Endothelial cell of umbilical vein (primary cell): ENCODE measurements around the gene MTO1.

Source experiments
- TF ChIP-seq, protein P1 (sequence below): IDR thresholded peaks from 2 replicates; pipeline ENCODE4 v1.6.1; 2011; ENCODE audit not compliant: insufficient read depth, insufficient read length
- TF ChIP-seq, protein P2 (sequence below), 2 donors: IDR thresholded peaks; 1 replicate in 1 of 2; 2 replicates in 1 of 2; pipeline ENCODE4 v1.5.1; 2011; ENCODE audit warnings: low read length in 2 of 2, mild to moderate bottlenecking in 2 of 2, moderate library complexity in 2 of 2, control low read depth in 1 of 2, inconsistent platforms in 1 of 2, low read depth in 1 of 2; ENCODE audit not compliant: insufficient read depth in 1 of 2; ENCODE audit errors: extremely low read depth in 1 of 2

DNA sequence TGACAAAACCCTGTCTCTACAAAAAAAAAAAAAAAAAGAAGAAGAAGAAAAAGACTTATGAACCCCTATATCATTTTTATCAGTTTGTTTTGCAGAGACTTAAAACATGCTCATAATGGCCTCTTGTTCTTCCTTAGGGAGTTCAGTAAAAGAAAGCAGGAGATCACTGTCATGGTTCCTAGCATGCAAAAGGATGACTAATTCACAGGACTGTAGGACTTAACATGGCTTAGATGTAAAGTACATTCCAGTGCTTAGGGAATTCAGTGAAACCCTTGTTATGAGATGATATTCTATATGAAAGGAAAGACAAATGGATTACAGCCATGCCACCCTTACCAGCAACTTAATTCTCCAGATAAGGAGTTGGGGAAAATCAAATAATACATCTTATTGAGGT lies 29.8 kb downstream of the MTO1 start:
- TF ChIP-seq, protein P1, sequence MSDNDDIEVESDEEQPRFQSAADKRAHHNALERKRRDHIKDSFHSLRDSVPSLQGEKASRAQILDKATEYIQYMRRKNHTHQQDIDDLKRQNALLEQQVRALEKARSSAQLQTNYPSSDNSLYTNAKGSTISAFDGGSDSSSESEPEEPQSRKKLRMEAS: no peak
- TF ChIP-seq, protein P2, sequence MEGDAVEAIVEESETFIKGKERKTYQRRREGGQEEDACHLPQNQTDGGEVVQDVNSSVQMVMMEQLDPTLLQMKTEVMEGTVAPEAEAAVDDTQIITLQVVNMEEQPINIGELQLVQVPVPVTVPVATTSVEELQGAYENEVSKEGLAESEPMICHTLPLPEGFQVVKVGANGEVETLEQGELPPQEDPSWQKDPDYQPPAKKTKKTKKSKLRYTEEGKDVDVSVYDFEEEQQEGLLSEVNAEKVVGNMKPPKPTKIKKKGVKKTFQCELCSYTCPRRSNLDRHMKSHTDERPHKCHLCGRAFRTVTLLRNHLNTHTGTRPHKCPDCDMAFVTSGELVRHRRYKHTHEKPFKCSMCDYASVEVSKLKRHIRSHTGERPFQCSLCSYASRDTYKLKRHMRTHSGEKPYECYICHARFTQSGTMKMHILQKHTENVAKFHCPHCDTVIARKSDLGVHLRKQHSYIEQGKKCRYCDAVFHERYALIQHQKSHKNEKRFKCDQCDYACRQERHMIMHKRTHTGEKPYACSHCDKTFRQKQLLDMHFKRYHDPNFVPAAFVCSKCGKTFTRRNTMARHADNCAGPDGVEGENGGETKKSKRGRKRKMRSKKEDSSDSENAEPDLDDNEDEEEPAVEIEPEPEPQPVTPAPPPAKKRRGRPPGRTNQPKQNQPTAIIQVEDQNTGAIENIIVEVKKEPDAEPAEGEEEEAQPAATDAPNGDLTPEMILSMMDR (IDR thresholded peaks at IDR 0.05; ENCODE audit: extremely low read depth in 1 of 2, insufficient read depth in 1 of 2, low read depth in 1 of 2, low read length in 2 of 2): no peak
